Activated CD4-positive, alpha-beta T cell treated with anti-CD3 and anti-CD28 coated beads for 48 hours (primary cell): ENCODE results near the gene ZCCHC17.
"Not testable (repeated sequence)": the region's sequence is repeated elsewhere in the genome, so short reads cannot be mapped to it uniquely, and the experiment has no call there.

Experiments used
- DNase-seq: peaks from one replicate; pipeline ENCODE4 v3.0.0-alpha.2; 2020

ZCCHC17 gene

DNA sequence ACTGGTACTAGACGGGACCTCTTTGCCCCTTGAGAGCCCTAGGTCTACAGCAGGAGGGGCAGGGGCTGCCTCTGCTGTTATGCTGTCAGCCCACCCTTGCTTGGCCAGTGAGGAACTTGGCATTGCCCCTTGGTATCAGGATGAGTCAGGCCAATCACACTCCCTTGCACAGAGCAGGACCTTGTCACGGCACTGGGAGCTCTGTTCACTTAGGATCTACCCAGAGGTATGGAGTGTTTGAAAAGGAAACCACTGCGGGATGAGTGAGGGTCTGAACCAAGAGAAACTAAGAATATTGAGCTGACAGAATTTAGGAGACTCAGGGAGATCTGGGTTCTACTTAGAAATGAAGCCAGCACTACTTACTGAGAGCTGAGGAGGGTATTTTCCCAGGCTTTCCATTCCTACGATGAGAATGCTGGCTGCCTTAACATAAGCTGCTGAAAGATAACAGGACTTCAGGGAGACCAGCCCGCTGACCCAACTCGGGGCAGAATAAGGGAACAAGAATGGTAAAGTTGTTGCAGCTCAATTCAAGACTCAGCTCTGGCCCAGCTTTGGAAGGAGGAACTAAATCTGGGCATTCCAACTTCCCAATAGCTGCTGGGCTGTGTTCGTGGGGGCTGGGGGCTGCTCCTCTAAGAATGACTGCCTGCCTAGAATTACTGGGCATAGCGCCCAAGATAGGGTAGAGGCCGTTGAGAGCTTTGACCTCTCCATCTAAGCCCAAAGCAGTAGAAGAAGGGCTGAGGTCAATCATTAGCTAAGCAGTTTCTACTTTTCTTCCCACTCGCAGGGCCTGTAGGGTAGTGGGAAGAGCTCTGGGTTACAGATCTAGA is 74.5 kb downstream of the ZCCHC17 start:
- DNase-seq: no peak

DNA sequence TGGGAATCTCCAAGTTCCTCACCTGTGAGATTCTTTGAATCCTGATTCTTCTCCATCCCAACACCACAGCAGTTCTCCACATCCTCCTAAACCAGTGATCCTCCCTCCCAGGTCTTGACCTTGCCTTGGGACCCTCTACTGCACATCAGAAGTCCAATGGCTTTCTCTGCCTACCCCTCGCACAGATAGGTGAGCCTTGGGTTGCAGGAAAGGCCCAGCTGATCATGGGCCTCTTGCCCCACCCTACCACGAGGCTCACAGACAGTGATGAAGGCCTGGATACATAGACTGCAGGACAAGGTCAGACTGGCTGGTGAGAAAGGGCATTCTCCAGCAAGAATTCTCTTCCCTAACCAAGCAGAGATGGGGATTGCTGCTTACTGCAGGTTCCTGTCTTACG is 75.2 kb downstream of the ZCCHC17 start:
- no peak for DNase-seq

DNA sequence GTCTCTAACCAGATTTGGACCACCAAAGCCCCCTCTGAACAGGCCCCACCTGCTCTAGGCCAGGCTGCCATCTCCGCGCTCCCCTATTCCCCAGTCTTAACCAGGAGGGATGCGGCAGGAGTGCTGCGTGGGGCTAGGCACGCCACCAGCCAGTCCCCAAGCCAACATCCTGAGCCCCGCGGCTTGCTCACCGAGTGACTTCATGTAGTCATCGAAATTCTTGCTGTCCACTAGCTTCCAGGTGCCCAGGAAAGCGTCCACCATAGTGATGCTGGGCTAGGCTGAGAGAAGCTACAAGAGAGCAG is 75.9 kb downstream of the ZCCHC17 start:
- DNase-seq: no peak

DNA sequence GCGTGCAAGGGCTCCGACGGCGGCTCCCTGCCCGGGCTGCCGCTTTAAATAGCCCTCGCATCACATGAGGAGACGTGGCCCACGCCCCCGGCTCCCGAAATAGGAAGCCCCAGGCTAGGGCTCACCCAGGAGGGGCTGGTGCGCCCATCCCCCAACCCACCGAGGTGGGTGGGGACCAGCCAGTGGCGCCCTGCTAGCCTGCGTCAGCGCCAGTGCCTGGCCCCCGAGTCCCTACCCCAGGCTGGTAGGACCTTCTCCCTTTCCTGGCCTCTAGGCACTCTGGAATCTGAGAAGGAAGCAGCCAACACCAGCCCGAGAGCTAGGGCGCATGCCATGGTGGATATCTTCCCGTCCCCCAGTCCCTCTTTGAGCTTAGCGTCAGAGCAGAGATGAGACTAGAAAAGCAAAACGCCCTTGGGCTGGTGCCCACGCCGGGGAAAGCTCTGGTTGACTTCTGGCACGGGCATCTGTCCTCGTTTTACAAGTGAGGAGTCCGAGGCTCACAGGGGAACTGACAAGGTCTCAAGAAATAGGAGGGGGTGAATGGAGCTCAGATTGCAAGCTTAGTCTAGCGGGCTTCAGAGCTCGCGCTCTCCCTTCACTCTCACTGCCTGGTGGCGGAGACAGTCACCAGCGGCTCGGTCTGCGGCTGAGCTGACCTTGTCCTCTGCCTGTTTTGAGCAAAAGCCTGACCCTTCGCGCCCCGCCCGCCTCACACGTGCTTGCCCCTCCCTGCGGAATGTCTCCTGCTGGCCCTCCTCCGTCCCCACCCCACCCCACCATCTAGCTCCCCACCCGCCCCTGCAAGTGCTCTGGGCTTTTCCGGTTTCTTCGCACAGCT is 76.4 kb downstream of the ZCCHC17 start, which contains the start of gene FABP3:
FABP3 (minus strand) TSS at position 21 of the 841 bp plus-strand sequence. CDS start 62 bp downstream, outside the sequence.
- peak; percentile 32 for DNase-seq

DNA sequence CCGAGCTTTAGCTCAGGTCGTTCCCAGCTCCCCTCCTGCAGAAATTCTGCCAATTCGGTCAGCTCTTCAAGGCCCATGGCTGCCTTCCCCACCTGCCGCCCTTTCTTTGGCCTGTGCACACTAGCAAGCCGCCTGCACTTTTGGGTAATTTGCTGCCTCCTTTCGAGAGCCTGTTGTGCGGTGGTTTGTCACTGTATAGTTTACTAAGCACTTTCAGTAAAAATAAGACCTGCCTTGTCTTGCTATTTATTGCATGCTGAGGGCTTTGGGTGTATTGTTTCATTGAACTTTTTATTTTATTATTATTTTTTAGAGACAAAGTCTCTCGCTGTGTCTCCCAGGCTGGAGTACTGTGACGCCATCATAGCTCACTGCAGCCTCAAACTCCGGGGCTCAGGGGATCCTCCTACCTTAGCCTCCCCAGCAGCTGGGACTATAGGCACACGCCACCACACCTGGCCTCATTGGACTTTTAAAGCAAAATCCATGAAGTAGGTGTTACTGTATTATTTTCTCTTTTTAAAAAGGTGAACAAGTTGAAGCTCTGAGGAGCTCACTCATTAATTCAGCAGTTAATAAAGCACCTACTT is 77.2 kb downstream of the ZCCHC17 start:
- peak; percentile 24 for DNase-seq

DNA sequence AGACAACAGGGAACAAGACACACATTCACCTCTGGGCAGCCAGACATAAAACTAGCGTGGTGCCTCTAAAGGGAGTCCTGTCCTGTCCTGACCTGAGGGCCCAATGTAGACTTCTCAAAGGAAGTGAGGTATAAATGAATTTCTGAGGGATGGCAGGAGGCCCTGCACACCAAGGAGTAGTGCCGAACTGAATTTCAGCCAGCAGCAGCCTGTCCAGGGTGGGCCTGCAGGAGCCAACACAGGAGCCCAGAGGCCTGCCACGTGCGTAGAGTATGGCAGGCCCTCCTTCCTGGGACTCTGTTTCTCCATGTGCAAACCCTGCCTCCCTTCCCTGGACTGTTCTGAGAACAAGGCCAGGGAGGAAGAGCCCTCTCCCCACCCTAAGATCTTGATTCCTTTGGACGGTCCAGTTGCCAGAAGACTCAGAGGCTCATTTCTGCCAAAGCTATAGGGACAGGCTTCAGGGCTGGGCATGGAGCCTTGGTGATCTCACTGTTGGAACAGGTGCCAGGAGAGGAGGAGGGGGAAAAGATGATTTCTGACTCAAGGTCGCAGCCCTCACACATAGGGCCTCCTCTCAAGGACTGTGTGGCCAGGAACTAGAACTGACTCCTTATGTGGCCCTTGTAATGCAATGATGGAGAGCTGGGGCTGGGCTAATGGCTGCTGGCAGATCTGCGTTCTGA is 77.8 kb downstream of the ZCCHC17 start:
- no peak for DNase-seq

DNA sequence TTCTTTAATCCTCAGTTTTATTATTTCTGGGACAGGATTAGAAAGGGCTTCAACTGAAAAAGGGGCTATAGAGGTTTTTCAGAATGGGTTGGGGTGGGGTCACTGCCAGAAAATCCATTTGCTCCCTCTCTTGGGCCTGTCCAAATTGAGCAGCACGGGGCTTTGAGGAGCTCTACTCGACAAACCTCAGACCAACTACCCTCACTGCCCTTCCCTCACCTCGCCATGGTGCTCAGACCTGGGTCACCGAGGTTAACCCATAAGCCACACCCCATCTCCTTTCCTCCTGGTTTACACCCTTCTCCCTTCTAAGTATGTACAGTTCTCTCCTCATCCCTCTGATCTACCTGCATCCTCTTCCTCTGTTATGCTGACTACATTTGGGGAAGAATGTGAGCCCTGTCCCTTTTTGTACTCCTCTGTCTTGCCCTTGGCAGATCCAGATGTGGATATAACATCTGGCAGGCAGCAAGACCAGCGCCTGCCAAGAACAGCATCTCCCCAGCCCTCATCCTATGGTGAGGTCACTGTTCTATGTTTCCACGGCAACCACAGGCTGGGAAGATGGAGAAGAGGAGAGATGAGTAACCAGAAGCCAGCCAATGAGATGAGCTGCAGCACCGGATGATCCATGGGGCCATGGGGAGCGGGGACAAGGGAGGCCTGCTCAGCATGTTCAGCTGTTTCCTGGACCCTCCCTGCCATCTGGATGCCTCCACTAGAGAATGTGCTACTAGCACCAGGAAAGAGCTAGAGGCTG is 79.7 kb downstream of the ZCCHC17 start:
- no peak for DNase-seq

DNA sequence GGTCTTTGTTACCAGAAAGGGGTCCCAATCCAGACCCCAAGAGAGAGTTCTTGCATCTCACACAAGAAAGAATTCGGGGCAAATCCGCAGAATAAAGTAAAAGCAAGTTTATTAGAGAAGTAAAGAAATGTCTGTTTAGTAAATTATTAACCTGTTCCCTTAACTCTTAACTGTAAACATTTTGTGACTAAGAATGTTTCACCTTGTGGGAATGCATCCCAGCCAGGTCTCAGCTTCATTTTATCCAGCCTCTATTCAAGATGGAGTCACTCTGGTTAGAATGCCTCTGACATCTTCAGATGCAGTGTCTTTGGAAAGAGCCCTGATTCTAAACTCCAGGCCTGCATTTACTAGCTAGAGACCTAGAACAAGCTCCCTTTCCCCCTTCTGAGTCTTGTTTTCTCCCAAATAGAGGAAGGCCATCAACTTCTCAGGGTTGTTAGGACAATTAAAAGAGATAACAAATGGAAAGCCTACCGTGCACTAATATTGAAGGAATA is 80.6 kb downstream of the ZCCHC17 start:
- no peak for DNase-seq

DNA sequence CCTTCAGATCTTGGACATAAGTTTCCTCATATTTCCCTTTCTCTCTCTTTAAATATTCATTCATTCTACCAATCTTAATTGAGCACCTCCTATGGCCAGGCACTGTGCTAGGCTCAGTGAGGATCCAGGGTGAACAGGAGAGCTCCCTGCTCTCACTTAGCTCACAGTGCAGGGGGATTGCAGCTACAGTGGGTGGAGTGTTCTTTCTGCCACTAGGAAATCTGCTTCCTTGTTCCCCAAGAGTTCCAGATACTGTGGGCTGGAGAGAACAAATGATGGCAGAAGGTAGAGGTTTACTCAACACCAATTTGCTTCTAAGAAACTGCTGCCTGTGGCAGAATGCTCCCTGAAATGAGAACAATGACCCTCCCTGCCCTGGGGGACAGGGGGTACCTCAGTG is 81.2 kb downstream of the ZCCHC17 start:
- no peak for DNase-seq

DNA sequence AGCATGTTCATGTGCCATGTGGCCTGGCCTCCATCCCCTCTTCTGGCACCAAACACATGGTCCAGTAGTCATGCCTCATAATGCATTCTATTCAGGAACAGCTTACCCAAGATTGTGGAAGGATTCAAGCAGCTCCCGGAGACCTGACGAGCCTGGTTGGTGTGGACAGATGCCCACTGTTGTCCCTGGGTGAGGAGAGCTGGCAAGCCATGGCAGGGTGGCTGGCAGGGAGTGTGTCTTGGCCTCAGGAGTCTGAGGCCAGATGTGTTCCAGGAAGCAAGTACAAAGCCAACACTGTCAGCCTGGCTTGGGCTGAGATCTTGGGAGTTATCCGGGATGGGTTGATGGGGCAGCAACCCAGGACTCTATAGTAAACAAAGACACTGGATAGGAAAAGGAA is 83.3 kb downstream of the ZCCHC17 start:
- no peak for DNase-seq

DNA sequence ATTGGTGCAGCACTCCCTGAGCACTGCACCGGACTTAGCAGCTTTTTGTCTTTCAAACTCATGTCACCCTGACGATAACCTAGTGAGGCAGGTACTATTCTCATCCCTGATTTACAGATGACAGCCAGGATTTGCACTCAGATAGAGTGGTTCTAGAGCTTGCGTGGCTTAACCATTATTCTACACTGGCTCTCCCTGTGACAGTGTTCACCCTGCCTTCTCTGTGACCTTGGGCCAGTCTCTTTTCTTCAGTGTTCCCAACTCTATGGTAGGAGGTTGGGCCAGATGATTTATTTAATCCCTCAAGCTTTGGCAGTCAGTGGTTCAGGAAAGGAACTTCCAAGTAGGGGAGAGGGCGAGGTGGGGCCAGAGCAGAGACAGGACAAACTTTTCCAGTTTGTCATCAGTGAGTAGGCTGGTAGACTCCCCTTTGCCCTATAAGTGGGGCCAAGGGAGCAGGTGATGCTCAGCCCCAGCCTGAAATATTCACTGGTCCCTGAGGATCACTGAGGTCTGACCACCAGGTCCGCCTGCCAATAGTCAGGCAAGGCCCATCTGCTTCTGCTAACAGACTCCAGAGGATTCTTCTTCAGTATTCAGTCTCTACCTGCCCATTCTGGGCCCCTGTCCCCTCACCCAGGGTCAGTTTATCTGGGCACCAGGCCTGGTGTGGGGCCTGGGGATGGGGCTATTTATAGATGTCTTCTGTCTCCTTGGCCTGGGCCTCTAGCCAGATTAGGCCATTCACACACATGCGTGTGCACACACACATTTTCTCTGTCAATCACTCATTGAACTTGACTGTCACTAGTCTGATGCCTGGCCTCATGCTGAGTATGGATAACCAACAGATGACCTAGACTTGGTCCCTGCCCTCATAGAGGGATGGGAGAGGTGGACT is 84.8 kb downstream of the ZCCHC17 start:
- no peak for DNase-seq

DNA sequence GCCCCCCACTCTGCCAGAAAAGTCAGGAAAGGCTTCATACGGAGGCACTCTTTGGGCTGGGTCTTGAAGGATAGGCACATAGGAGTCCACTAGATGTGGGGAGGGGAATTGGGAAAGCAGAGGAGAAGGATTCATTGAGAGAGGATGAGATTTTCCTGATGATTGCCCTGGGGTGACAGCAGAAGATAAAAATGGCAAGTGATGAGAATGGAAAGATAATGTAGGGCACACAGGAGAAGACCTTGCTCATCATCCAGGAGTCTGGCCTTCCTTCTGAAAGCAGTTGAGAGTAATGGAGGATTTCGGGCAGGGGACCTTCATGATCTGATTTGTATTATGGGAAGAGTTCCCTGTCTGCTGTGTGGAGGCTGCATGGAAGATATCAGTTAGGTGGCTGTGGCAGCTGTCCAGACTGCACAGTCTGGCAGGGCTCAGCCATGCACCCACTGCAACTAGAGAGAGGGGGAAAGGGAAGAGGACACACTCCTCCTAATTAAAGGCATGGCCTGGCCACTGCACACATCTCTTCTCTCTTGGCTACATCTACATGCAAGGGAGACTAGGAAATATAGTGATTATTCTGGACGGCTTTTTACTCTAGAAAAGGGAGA is 85.7 kb downstream of the ZCCHC17 start:
- no peak for DNase-seq

DNA sequence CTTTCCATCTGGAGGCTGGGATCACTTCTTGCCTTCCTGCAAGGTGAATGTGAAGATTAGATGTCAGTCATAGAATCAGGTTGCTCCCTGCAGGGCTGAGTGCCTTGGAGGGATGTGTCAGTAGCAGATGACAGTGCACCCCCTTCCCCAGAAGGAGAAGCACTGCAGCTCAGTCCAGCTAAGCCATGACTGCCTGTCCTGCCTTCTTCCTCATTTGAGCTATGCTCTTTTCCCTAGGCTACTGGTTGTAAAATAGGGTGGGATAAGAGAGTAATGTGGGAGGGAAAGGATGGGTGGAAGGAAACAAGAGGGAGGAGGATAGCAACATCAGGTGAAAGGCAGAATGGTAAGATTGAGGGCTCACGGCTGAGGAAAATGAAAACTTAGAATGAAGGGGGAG is 87.1 kb downstream of the ZCCHC17 start:
- DNase-seq: no peak

DNA sequence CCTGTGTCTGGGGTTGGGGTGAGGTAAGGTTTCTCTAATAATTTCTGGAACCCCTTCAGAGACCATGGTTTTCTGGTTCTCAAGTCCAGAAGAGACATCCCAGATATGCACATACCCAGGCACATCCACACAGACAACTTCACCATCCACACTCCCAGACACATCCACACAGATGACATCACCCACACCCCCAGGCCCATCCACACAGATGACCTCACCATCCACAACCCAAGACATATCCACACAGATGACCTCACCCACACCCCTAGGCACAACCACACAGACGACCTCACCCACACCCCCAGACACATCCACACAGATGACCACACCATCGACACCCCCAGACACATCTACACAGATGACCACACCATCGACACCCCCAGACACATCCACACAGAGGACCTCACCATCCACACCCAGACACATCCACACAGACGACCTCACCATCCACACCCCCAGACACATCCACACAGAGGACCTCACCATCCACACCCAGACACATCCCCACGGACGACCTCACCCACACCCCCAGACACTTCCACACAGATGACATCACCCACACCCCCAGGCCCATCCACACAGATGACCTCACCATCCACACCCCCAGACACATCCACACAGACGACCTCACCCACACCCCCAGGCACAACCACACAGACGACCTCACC is 89.9 kb downstream of the ZCCHC17 start:
- DNase-seq: not testable (repeated sequence)

DNA sequence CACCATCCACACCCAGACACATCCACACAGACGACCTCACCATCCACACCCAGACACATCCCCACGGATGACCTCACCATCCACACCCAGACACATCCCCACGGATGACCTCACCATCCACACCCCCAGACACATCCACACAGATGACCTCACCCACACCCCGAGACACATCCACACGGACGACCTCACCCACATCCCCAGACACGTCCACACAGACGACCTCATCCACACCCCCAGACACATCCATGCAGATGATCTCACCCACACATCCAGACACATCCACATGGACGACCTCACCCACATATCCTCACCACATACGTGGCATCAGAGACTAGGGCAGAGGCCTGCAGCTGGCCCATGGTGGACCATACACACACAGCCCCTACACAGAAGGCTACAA is 90.8 kb downstream of the ZCCHC17 start:
- no peak for DNase-seq

DNA sequence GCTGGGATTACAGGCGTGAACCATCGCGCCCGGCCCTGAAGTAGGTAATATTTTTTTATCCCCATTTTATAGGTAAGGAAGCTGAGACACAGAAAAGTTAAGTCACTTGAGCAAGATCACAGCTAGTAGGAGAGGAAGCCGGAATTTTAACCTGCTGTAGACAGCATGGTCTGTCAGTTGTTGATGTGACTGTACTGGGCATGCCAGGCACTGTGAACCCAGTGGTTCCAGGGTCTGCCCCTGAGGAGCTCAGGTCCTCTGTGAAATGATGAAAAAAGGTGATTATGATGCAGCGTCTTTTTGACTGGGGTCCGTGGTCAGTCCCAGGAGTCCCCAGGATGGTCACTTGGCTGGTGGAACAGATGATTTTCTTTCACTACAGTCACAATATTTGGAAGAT is 92.8 kb downstream of the ZCCHC17 start:
- DNase-seq: no peak

DNA sequence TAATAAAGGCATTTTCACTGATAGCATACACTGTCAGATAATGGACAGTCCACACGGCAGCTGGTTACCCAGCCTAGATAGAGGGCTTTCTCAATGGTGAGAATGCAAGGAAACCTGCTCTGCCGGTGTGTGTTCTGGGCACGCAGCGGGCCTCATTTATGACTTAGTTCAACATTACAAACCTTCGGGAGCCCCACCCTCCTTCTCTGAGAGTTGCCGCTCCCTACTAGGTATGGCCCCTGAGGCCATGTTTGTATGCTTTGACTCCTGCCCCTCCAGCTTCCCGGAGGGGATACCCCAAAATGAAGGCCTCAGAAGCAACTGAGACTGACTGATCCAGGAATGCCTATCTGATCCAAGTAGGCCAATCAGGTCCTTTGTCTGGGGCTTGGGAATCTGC is 93.2 kb downstream of the ZCCHC17 start:
- DNase-seq: no peak

DNA sequence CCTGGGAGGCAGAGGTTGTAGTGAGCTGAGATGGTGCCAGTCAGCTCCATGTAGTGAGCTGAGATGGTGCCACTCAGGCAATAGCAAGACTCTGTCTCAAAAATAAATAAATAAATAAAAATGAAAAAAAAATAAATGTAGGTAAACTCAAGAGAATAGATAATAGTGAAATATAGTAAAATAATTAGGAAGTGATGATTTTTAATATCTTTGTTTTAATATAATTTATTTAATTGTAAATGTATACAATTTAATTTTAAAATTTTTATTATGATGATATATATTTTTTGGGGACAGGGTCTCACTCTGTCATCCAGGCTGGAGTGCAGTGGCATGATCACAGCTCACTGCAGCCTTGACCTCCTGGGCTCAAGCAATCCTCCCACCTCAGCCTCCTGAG is 96.6 kb downstream of the ZCCHC17 start:
- DNase-seq: no peak

DNA sequence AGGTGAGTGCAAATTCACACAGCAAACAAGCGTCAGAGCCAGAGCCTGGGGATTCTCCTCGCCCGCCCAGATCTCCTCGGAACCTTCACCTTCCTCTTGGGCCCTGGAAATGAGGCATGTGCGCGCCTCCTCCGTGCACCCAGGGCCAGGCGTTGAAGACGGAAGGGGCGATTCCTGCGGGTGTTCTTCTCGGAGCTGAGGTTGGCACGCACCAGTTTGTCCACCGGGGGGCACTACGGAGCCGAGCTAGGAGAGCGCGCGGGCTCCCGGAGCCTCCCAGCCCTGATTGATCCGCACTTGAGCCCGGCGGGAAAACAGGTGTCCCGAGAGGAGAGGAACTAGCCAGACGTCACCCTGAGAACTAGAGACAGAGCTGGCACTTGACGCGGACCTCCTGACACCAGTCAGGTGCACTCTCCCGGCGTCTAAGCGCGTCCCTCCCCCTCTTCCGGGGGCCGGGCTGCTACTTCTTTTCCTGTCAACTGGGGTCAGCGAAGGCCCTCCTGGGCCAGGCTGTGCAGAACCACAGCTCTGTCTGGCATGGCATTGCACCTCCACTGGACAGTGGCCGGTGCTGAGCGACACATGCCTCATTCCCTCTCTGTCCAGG is 97.9 kb downstream of the ZCCHC17 start:
- DNase-seq: peak; percentile 90
